Left ventricle myocardium inferior (tissue), 1 donor: Measurements from ENCODE around the gene XRCC4. TPM values are rescaled to one million over a fixed set of nuclear protein-coding genes. Genes with fewer than 3 reads are reported as not detected.

Source experiments
- DNase-seq: peaks from one replicate; pipeline ENCODE4 v3.0.0-alpha.2; 2020
- H3K27ac ChIP-seq: fragments of 200-600 bp; replicated peaks from 2 replicates; pipeline ENCODE4 v1.8.0; 2021
- H3K27me3 ChIP-seq: fragments of 200-600 bp; 2 replicates; pipeline ENCODE4 v1.8.0; 2021; ENCODE audit warnings: low read depth
- H3K36me3 ChIP-seq: fragments of 200-600 bp; 2 replicates; pipeline ENCODE4 v1.8.0; 2021
- H3K4me1 ChIP-seq: fragments of 200-600 bp; 2 replicates; pipeline ENCODE4 v1.8.0; 2021
- H3K4me3 ChIP-seq: fragments of 200-600 bp; 2 replicates; pipeline ENCODE4 v1.8.0; 2021; ENCODE audit warnings: mild to moderate bottlenecking, moderate library complexity
- H3K9me3 ChIP-seq: fragments of 200-600 bp; replicated peaks from 2 replicates; pipeline ENCODE4 v1.8.0; 2021
- CTCF ChIP-seq: fragments of 200-600 bp; IDR thresholded peaks from 2 replicates; pipeline ENCODE4 v1.8.0; 2021; ENCODE audit warnings: antibody characterized with exemption, mild to moderate bottlenecking, borderline replicate concordance
- intact Hi-C: fragments of 100-400 bp; cut with micrococcal nuclease; formaldehyde crosslinking; loops from one replicate; pipeline ENCODE4 v1.11.0; 2022
- total RNA-seq: library from RNA; stranded (reverse); fragmentation: NEBNext Ultra II Directional; extraction: Animal tissue kit (Norgen Biotek cat#: 25700); gene quantifications from one replicate; pipeline ENCODE4 v1.2.1, GENCODE V29; 2021
- donor health status: DM: no; HTN: yes; CAD: no; lungs with severe emphysema.

XRCC4 gene
- total RNA-seq, 1 donor from 2014 or later, result 5.2 TPM

GRCh38 chr5:83393504-83393866 is 316.1 kb downstream of the XRCC4 start:
- no peak for TF ChIP-seq CTCF
- no peaks in the 10 kb centered on the region for H3K36me3 ChIP-seq

GRCh38 chr5:83394190-83394589 is 316.8 kb downstream of the XRCC4 start:
- H3K27me3 ChIP-seq, result no peaks in the 10 kb centered on the region
- DNase-seq, result no peak
- H3K9me3 ChIP-seq, result no peaks in the 10 kb centered on the region
- H3K27ac ChIP-seq, result no peak overlapping the region
- H3K36me3 ChIP-seq, result no peaks in the 10 kb centered on the region
- no peak overlapping the region for H3K4me3 ChIP-seq
- intact Hi-C loops, result no loop called here
- no peak for TF ChIP-seq CTCF
- no peaks in the 10 kb centered on the region for H3K4me1 ChIP-seq

More at GRCh38 chr5:83393504-83393866, 316.1 kb downstream of the XRCC4 start:
- Histone ChIP-seq H3K4me1 (no peaks in the 10 kb centered on the region), H3K4me3 (no peak overlapping the region), H3K27ac (no peak overlapping the region), H3K9me3 (no peaks in the 10 kb centered on the region), H3K27me3 (no peaks in the 10 kb centered on the region)
- DNase-seq, result no peak
- intact Hi-C loops, result no loop called here

- no peak for TF ChIP-seq CTCF
- Histone ChIP-seq H3K4me1 (peaks cover 4% of the 10 kb centered on the region), H3K4me3 (no peak overlapping the region), H3K9me3 (no peaks in the 10 kb centered on the region), H3K36me3 (no peaks in the 10 kb centered on the region), H3K27me3 (no peaks in the 10 kb centered on the region), H3K27ac (no peak overlapping the region)
- intact Hi-C loops, result no loop called here
- no peak for DNase-seq
These were observed 319.3 kb downstream of the XRCC4 start for GRCh38 chr5:83396662-83397061.

GRCh38 chr5:83397658-83398057 is 320.3 kb downstream of the XRCC4 start:
- no peak for TF ChIP-seq CTCF
- DNase-seq, result no peak
- intact Hi-C loops, result no loop called here
- H3K4me3 ChIP-seq, result no peak overlapping the region
- peaks cover 4% of the 10 kb centered on the region for H3K4me1 ChIP-seq
- H3K9me3 ChIP-seq, result no peaks in the 10 kb centered on the region
- H3K36me3 ChIP-seq, result no peaks in the 10 kb centered on the region
- H3K27me3 ChIP-seq, result no peaks in the 10 kb centered on the region
- no peak overlapping the region for H3K27ac ChIP-seq

GRCh38 chr5:83400241-83400640 is 322.9 kb downstream of the XRCC4 start:
- H3K27me3 ChIP-seq, result no peaks in the 10 kb centered on the region
- no peaks in the 10 kb centered on the region for H3K9me3 ChIP-seq
- no peak for DNase-seq
- no peaks in the 10 kb centered on the region for H3K36me3 ChIP-seq
- no peak overlapping the region for H3K4me3 ChIP-seq
- TF ChIP-seq CTCF, result no peak
- H3K27ac ChIP-seq, result no peak overlapping the region
- intact Hi-C loops, result no loop called here
- peaks cover 12% of the 10 kb centered on the region for H3K4me1 ChIP-seq

GRCh38 chr5:83400701-83401100 is 323.4 kb downstream of the XRCC4 start:
- no peaks in the 10 kb centered on the region for H3K27me3 ChIP-seq
- no peak overlapping the region for H3K4me3 ChIP-seq
- no peaks in the 10 kb centered on the region for H3K36me3 ChIP-seq
- TF ChIP-seq CTCF, result no peak
- H3K9me3 ChIP-seq, result no peaks in the 10 kb centered on the region
- intact Hi-C loops, result no loop called here
- H3K27ac ChIP-seq, result no peak overlapping the region
- H3K4me1 ChIP-seq, result peaks cover 16% of the 10 kb centered on the region
- DNase-seq, result no peak
